IMR-90 (cell line): Measurements from ENCODE around the gene SRGAP2C. TPM values are rescaled to one million over a fixed set of nuclear protein-coding genes. Genes with fewer than 3 reads are reported as not detected.
"Not testable (repeated sequence)": the region's sequence is repeated elsewhere in the genome, so short reads cannot be mapped to it uniquely, and the experiment has no call there.

Source experiments
- ATAC-seq: fragments of 200-7000 bp; cut with Tn5 transposase; 2 replicates; pipeline ENCODE4 v1.9.1; 2020; ENCODE audit warnings: low read depth, mild to moderate bottlenecking, moderate library complexity
- BruUV-seq: library from RNA; stranded (reverse); fragments of 400-500 nt; replicated peaks from 2 replicates; lab custom pipeline; 2021; lab: Mats Ljungman, UMichigan
- CTCF ChIA-PET: fragments of 300-600 bp; formaldehyde crosslinking; extraction: SDS; loops from one replicate; lab custom pipeline; 2021; ENCODE audit warnings: antibody characterized with exemption; lab: Yijun Ruan, JAX
- POLR2A ChIA-PET: fragments of 300-600 bp; sonication (Branson Sonifier 250); formaldehyde crosslinking; loops from one replicate; lab custom pipeline; 2022; ENCODE audit warnings: antibody characterized with exemption; ENCODE audit not compliant: unreplicated experiment; lab: Charles Lee
- DNase-seq: peaks from one replicate; pipeline ENCODE4 v3.0.0; 2013
- H2AFZ ChIP-seq: replicated peaks from 2 replicates; pipeline ENCODE3; 2013; ENCODE audit warnings: low read length, mild to moderate bottlenecking; ENCODE audit not compliant: poor library complexity
- H2AK5ac ChIP-seq: 2 replicates; pipeline ENCODE4 v1.6.1; 2013; ENCODE audit warnings: low read depth, low read length, inconsistent platforms
- H2AK9ac ChIP-seq: replicated peaks from 2 replicates; pipeline ENCODE3; 2013; ENCODE audit warnings: mild to moderate bottlenecking, low read depth, low read length, moderate library complexity; ENCODE audit not compliant: poor library complexity
- H2BK120ac ChIP-seq: 2 replicates; pipeline ENCODE4 v1.6.1; 2013; ENCODE audit warnings: low read depth, low read length, inconsistent platforms
- H2BK15ac ChIP-seq: 3 replicates; pipeline ENCODE4 v1.6.1; 2013; ENCODE audit warnings: low read depth, low read length, inconsistent platforms
- H2BK20ac ChIP-seq: 2 replicates; pipeline ENCODE4 v1.6.1; 2013; ENCODE audit warnings: low read depth, mild to moderate bottlenecking, inconsistent platforms, low read length, moderate library complexity
- H2BK5ac ChIP-seq: 2 replicates; pipeline ENCODE4 v1.6.1; 2013; ENCODE audit warnings: mild to moderate bottlenecking, low read depth, low read length, inconsistent platforms; ENCODE audit not compliant: poor library complexity, severe bottlenecking
- H3K14ac ChIP-seq: replicated peaks from 2 replicates; pipeline ENCODE4 v1.6.1; 2013; ENCODE audit warnings: low read depth, low read length, inconsistent platforms
- H3K18ac ChIP-seq: 2 replicates; pipeline ENCODE4 v1.6.1; 2013; ENCODE audit warnings: low read depth, low read length, control low read depth
- H3K23ac ChIP-seq: 2 replicates; pipeline ENCODE4 v1.6.1; 2013; ENCODE audit warnings: low read depth, low read length, inconsistent platforms
- H3K27ac ChIP-seq: 2 replicates; pipeline ENCODE4 v1.5.1; 2013; ENCODE audit warnings: mild to moderate bottlenecking, control low read depth, low read length; ENCODE audit not compliant: insufficient read depth
- H3K27me3 ChIP-seq: 2 replicates; pipeline ENCODE4 v1.6.1; 2013; ENCODE audit warnings: low read length; ENCODE audit not compliant: control insufficient read depth, insufficient read depth
- H3K36me3 ChIP-seq: 2 replicates; pipeline ENCODE4 v1.6.1; 2013; ENCODE audit warnings: low read length, mixed read lengths; ENCODE audit not compliant: control insufficient read depth, insufficient read depth
- H3K4ac ChIP-seq: 2 replicates; pipeline ENCODE4 v1.6.1; 2013; ENCODE audit warnings: low read depth, low read length, inconsistent platforms
- H3K4me1 ChIP-seq: 2 replicates; pipeline ENCODE4 v1.6.1; 2013; ENCODE audit warnings: low read length, mixed read lengths; ENCODE audit not compliant: control insufficient read depth, insufficient read depth
- H3K4me2 ChIP-seq: 2 replicates; pipeline ENCODE4 v1.6.1; 2013; ENCODE audit warnings: low read depth, mild to moderate bottlenecking, control low read depth, low read length, moderate library complexity
- H3K4me3 ChIP-seq: 2 replicates; pipeline ENCODE4 v1.5.1; 2013; ENCODE audit warnings: low read depth, mild to moderate bottlenecking, control low read depth, low read length, moderate library complexity; ENCODE audit not compliant: insufficient read depth
- H3K56ac ChIP-seq: 2 replicates; pipeline ENCODE4 v1.6.1; 2013; ENCODE audit warnings: low read length, inconsistent platforms; ENCODE audit not compliant: insufficient read depth; ENCODE audit errors: extremely low read depth
- H3K79me1 ChIP-seq, 2 experiments: 2 replicates each; pipeline ENCODE4 v1.6.1; 2013; ENCODE audit warnings: low read length in 2 of 2, inconsistent platforms in 1 of 2, low read depth in 1 of 2
- H3K9ac ChIP-seq: 2 replicates; pipeline ENCODE4 v1.6.1; 2013; ENCODE audit warnings: low read depth, low read length, control low read depth
- H3K9me1 ChIP-seq: 2 replicates; pipeline ENCODE4 v1.6.1; 2013; ENCODE audit warnings: low read length, inconsistent platforms; ENCODE audit not compliant: insufficient read depth
- H3K9me3 ChIP-seq: 2 replicates; pipeline ENCODE4 v1.6.1; 2013; ENCODE audit warnings: low read length; ENCODE audit not compliant: control insufficient read depth, insufficient read depth
- H4K20me1 ChIP-seq: 2 replicates; pipeline ENCODE4 v1.6.1; 2013; ENCODE audit warnings: low read length, inconsistent platforms; ENCODE audit not compliant: insufficient read depth
- H4K5ac ChIP-seq: 2 replicates; pipeline ENCODE4 v1.6.1; 2013; ENCODE audit warnings: mild to moderate bottlenecking, low read depth, low read length, control low read depth
- H4K8ac ChIP-seq, 2 experiments: 2 replicates each; pipeline ENCODE4 v1.6.1; 2013; ENCODE audit warnings: low read depth in 2 of 2, low read length in 2 of 2, control low read depth in 1 of 2, inconsistent platforms in 1 of 2
- H4K91ac ChIP-seq: 2 replicates; pipeline ENCODE4 v1.6.1; 2013; ENCODE audit warnings: low read depth, low read length, inconsistent platforms; ENCODE audit not compliant: insufficient read depth
- WGBS, 2 experiments: methylation state at CpG; one replicate each; pipeline versions ENCODE4 v1.1.5 to v1.1.7; 2013; ENCODE audit warnings: missing lambda C conversion rate in 2 of 2; ENCODE audit not compliant: insufficient read length in 1 of 2; ENCODE audit errors: extremely low coverage in 2 of 2; 5-methylcytosine and 5-hydroxymethylcytosine counted together
- dilution Hi-C: fragments of 300-500 bp; cut with HindIII; formaldehyde crosslinking; loops from one replicate; pipeline ENCODE4 v1.14.3; 2018; ENCODE audit warnings: low sequenced_read_pairs; ENCODE audit not compliant: unreplicated experiment
- in situ Hi-C: fragments of 300-500 bp; cut with MboI; formaldehyde crosslinking; loops from 3 replicates; pipeline ENCODE4 v1.14.3; 2019; ENCODE audit warnings: low sequenced_read_pairs, inconsistent platforms, mixed read lengths
- intact Hi-C: fragments of 100-400 bp; cut with micrococcal nuclease; formaldehyde crosslinking; loops from 2 replicates; pipeline ENCODE4 v1.10.0; 2022
- polyA plus RNA-seq, 3 experiments: library from polyadenylated mRNA; depleted of rRNA; stranded (reverse); fragments of >200 nt; gene quantifications; 2 replicates each; pipeline ENCODE4 v1.2.3, GENCODE V29; 2012; ENCODE audit warnings: low replicate concordance in 1 of 3
- total RNA-seq: library from RNA; depleted of rRNA; stranded (reverse); fragments of >200 nt; gene quantifications from 2 replicates; pipeline ENCODE4 v1.2.3, GENCODE V29; 2012

SRGAP2C gene
- total and polyA plus RNA-seq, 2 of the 4 experiments (the other 2 are of a cell fraction) = 5.6 to 12.7 TPM

- in situ Hi-C loops, H3K14ac ChIP-seq, H4K8ac ChIP-seq, intact Hi-C loops, H3K27me3 ChIP-seq, CTCF ChIA-PET, H3K9me1 ChIP-seq, H3K56ac ChIP-seq, H3K79me1 ChIP-seq, BruUV-seq, H3K4ac ChIP-seq, H3K9ac ChIP-seq, H4K91ac ChIP-seq, H3K18ac ChIP-seq, dilution Hi-C loops, ATAC-seq, H3K4me1 ChIP-seq, H3K36me3 ChIP-seq, H3K4me3 ChIP-seq, H2AK9ac ChIP-seq, H3K27ac ChIP-seq, H4K5ac ChIP-seq, H2BK15ac ChIP-seq, H2BK5ac ChIP-seq, H4K20me1 ChIP-seq, H3K4me2 ChIP-seq, H2AFZ ChIP-seq, POLR2A ChIA-PET, H2BK20ac ChIP-seq, H2BK120ac ChIP-seq, H2AK5ac ChIP-seq, H3K23ac ChIP-seq, H3K9me3 ChIP-seq: not testable (repeated sequence)
- peak; percentile 8 for DNase-seq
- WGBS, 2 experiments = no CpG with 5 or more reads among the region's 3 CpGs
These were observed 254.1 kb downstream of the SRGAP2C start for GRCh38 chr1:121438862-121439261.
